Keratinocyte (primary cell): ENCODE results near the gene DHCR7. TPM values are rescaled to one million over a fixed set of nuclear protein-coding genes. Genes with fewer than 3 reads are reported as not detected.

ENCODE experiments used
- DNase-seq: peaks from one replicate; pipeline ENCODE4 v3.0.0-alpha.2; 2011; ENCODE audit warnings: low read depth, missing footprints, low spot score
- FAIRE-seq: peaks from 2 replicates; lab custom pipeline; 2011; peaks lifted over from hg19 to GRCh38; lab: Jason Lieb, UNC
- H2AFZ ChIP-seq: 2 replicates; pipeline ENCODE4 v1.6.0; 2012; ENCODE audit warnings: low read length, control low read depth, inconsistent platforms; ENCODE audit not compliant: control insufficient read depth
- H3K27ac ChIP-seq: 2 replicates; pipeline ENCODE4 v1.5.1; 2011; ENCODE audit warnings: low read length; ENCODE audit not compliant: control insufficient read depth, insufficient read depth
- H3K27me3 ChIP-seq: 3 replicates; pipeline ENCODE4 v1.6.0; 2011; ENCODE audit warnings: low read length; ENCODE audit not compliant: control insufficient read depth, insufficient read depth; ENCODE audit errors: extremely low read depth
- H3K36me3 ChIP-seq, 2 experiments: 2 replicates in 1 of 2; 3 replicates in 1 of 2; pipeline ENCODE4 v1.5.1; 2011; ENCODE audit warnings: low read length in 2 of 2, mild to moderate bottlenecking in 1 of 2; ENCODE audit not compliant: control insufficient read depth in 2 of 2, insufficient read depth in 2 of 2; ENCODE audit errors: extremely low read depth in 1 of 2
- H3K4me1 ChIP-seq: 3 replicates; pipeline ENCODE4 v1.5.1; 2011; ENCODE audit warnings: low read length; ENCODE audit not compliant: control insufficient read depth, insufficient read depth; ENCODE audit errors: extremely low read depth
- H3K4me2 ChIP-seq: 3 replicates; pipeline ENCODE4 v1.6.0; 2011; ENCODE audit warnings: low read depth, low read length; ENCODE audit not compliant: control insufficient read depth, insufficient read depth; ENCODE audit errors: extremely low read depth
- H3K4me3 ChIP-seq, 3 experiments: fragments of 200-600 bp in 1 of 3; sonication (generic) in 1 of 3; 2 replicates in 2 of 3; 3 replicates in 1 of 3; pipeline ENCODE4 v1.5.1; 2011 to 2016; ENCODE audit warnings: low read length in 3 of 3, mild to moderate bottlenecking in 3 of 3, control low read depth in 2 of 3, inconsistent platforms in 1 of 3, low read depth in 1 of 3, mixed read lengths in 1 of 3, mixed run types in 1 of 3, moderate library complexity in 1 of 3; ENCODE audit not compliant: control insufficient read depth in 2 of 3, insufficient read depth in 2 of 3; ENCODE audit errors: extremely low read depth in 1 of 3
- H3K79me2 ChIP-seq: 2 replicates; pipeline ENCODE4 v1.6.0; 2012; ENCODE audit warnings: low read length; ENCODE audit not compliant: control insufficient read depth, insufficient read depth
- H3K9ac ChIP-seq: 3 replicates; pipeline ENCODE4 v1.6.0; 2011; ENCODE audit warnings: low read length; ENCODE audit not compliant: control insufficient read depth, insufficient read depth; ENCODE audit errors: extremely low read depth
- H3K9me1 ChIP-seq: 3 replicates; pipeline ENCODE4 v1.6.0; 2011; ENCODE audit warnings: low read length; ENCODE audit not compliant: control insufficient read depth, insufficient read depth; ENCODE audit errors: extremely low read depth
- H3K9me3 ChIP-seq: 2 replicates; pipeline ENCODE4 v1.5.1; 2012; ENCODE audit warnings: low read depth, low read length; ENCODE audit not compliant: control insufficient read depth
- H4K20me1 ChIP-seq: 3 replicates; pipeline ENCODE4 v1.6.0; 2011; ENCODE audit warnings: low read length; ENCODE audit not compliant: control insufficient read depth, insufficient read depth; ENCODE audit errors: extremely low read depth
- EZH2 ChIP-seq: IDR thresholded peaks from one replicate; pipeline ENCODE4 v1.6.1; 2012; ENCODE audit warnings: inconsistent platforms, mild to moderate bottlenecking, low read length, moderate library complexity
- dilution Hi-C: fragments of 300-500 bp; cut with MboI; formaldehyde crosslinking; loops from one replicate; pipeline ENCODE4 v1.7.0; 2020; ENCODE audit warnings: low sequenced_read_pairs; ENCODE audit not compliant: extremely low pct_ligation_motif_present
- polyA plus RNA-seq, 5 experiments: library from polyadenylated mRNA; depleted of rRNA in 3 of 5; stranded (reverse) in 3 of 5; stranded (forward) in 1 of 5; unstranded in 1 of 5; fragments of >200 nt; gene quantifications; 1 replicate in 1 of 5; 2 replicates in 3 of 5; 3 replicates in 1 of 5; pipeline versions ENCODE4 v1.2.1 to v1.2.3, GENCODE V29; 2011 to 2012; ENCODE audit warnings: missing spikeins in 2 of 5, low read depth in 1 of 5, low replicate concordance in 1 of 5
- TF ChIP-seq, protein P1 (sequence below), 3 experiments: IDR thresholded peaks in 1 of 3; conservative IDR thresholded peaks in 1 of 3; optimal IDR thresholded peaks in 1 of 3; 2 replicates in 2 of 3; 3 replicates in 1 of 3; pipeline versions ENCODE3 to v1.5.1; 2011; ENCODE audit warnings: low read length in 3 of 3, mild to moderate bottlenecking in 3 of 3, moderate library complexity in 2 of 3, control low read depth in 1 of 3, inconsistent platforms in 1 of 3; ENCODE audit not compliant: insufficient read depth in 2 of 3; ENCODE audit errors: extremely low read depth in 1 of 3

Gene DHCR7
- polyA plus RNA-seq, 1 donor (not counting 4 experiments of a cell fraction or from before 2014, with no cell fraction given) = 143 TPM

DNA sequence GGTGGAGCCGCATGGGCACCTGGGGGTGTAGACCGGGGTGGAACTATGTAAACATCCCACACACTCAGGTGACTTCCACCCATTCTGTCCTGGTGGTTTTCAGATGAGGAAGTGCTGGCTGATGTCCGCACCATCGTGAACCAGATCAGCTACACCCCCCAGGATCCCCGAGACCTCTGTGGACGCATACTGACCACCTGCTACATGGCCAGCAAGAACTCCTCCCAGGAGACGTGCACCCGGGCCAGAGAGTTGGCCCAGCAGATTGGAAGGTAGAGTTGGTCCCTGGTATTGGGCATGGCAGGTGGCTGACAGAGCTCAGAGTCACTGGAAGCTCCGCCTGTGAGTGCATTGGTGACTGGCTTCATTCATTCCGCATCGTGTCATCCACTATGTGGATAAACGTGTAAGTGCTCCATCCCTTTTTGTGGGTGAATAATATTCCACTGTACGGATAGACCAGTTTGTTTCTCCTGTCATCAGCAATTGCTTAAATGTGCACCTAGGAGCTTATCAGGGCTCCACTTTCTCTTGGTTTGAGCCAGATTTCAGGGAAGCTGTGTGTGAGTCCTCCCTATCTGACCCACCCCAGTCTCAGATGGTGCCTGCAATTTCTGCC is 34.7 kb upstream of the DHCR7 start:
- dilution Hi-C loops = no loop called here
- TF ChIP-seq, protein P1, sequence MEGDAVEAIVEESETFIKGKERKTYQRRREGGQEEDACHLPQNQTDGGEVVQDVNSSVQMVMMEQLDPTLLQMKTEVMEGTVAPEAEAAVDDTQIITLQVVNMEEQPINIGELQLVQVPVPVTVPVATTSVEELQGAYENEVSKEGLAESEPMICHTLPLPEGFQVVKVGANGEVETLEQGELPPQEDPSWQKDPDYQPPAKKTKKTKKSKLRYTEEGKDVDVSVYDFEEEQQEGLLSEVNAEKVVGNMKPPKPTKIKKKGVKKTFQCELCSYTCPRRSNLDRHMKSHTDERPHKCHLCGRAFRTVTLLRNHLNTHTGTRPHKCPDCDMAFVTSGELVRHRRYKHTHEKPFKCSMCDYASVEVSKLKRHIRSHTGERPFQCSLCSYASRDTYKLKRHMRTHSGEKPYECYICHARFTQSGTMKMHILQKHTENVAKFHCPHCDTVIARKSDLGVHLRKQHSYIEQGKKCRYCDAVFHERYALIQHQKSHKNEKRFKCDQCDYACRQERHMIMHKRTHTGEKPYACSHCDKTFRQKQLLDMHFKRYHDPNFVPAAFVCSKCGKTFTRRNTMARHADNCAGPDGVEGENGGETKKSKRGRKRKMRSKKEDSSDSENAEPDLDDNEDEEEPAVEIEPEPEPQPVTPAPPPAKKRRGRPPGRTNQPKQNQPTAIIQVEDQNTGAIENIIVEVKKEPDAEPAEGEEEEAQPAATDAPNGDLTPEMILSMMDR (optimal IDR thresholded peaks at IDR 0.05 in 1 of 3, IDR thresholded peaks at IDR 0.05 in 1 of 3, conservative IDR thresholded peaks at IDR 0.05 in 1 of 3; ENCODE audit: extremely low read depth in 1 of 3, insufficient read depth in 2 of 3, low read length in 3 of 3) = no peak
- TF ChIP-seq EZH2 = no peak
- no peak overlapping the region for H3K9ac ChIP-seq
- H3K4me2 ChIP-seq = no peak overlapping the region
- H2AFZ ChIP-seq = no peak overlapping the region
- no peaks in the 10 kb centered on the region for H3K9me1 ChIP-seq
- DNase-seq (no peak), FAIRE-seq (no peak)
- H3K9me3 ChIP-seq = no peaks in the 10 kb centered on the region
- peaks cover 3% of the 10 kb centered on the region for H3K4me1 ChIP-seq
- no peaks in the 10 kb centered on the region for H3K27me3 ChIP-seq
- no peak overlapping the region for H3K27ac ChIP-seq
- H3K79me2 ChIP-seq = no peaks in the 10 kb centered on the region
- H3K4me3 ChIP-seq = no peak overlapping the region
- peaks cover 35 to 41% of the 10 kb centered on the region in 2 experiments for H3K36me3 ChIP-seq
- no peaks in the 10 kb centered on the region for H4K20me1 ChIP-seq

DNA sequence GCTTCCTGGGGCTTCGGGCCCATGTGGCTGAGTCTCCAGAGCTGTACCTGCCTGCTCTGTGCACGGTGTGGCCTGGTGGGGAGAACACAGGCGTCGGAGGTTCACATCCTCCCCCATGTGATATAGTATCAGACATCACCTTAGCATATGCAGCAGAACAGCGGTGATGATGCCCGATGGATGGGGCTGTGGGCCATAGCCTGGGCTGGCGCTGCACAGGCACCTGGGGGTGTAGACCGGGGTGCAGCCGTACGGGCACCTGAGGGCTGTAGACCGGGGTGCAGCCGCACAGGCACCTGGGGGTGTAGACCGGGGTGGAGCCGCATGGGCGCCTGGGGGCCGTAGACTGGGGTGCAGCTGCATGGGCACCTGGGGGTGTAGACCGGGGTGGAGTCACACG is 34.0 kb upstream of the DHCR7 start:
- H3K27me3 ChIP-seq = no peaks in the 10 kb centered on the region
- no peaks in the 10 kb centered on the region for H3K9me3 ChIP-seq
- peaks cover 35 to 44% of the 10 kb centered on the region in 2 experiments for H3K36me3 ChIP-seq
- H4K20me1 ChIP-seq = no peaks in the 10 kb centered on the region
- no peak overlapping the region for H2AFZ ChIP-seq
- dilution Hi-C loops = no loop called here
- no peaks in the 10 kb centered on the region for H3K4me1 ChIP-seq
- H3K79me2 ChIP-seq = no peaks in the 10 kb centered on the region
- TF ChIP-seq, protein P1 (optimal IDR thresholded peaks at IDR 0.05 in 1 of 3, IDR thresholded peaks at IDR 0.05 in 1 of 3, conservative IDR thresholded peaks at IDR 0.05 in 1 of 3; ENCODE audit: extremely low read depth in 1 of 3, insufficient read depth in 2 of 3, low read length in 3 of 3) = no peak
- no peak for TF ChIP-seq EZH2
- FAIRE-seq (no peak), DNase-seq (no peak)
- no peak overlapping the region for H3K4me3 ChIP-seq
- H3K9ac ChIP-seq = no peak overlapping the region
- no peak overlapping the region for H3K27ac ChIP-seq
- no peaks in the 10 kb centered on the region for H3K9me1 ChIP-seq
- H3K4me2 ChIP-seq = no peak overlapping the region
